ENCODE data around the gene WNT2B.

The WNT2B gene

DNA sequence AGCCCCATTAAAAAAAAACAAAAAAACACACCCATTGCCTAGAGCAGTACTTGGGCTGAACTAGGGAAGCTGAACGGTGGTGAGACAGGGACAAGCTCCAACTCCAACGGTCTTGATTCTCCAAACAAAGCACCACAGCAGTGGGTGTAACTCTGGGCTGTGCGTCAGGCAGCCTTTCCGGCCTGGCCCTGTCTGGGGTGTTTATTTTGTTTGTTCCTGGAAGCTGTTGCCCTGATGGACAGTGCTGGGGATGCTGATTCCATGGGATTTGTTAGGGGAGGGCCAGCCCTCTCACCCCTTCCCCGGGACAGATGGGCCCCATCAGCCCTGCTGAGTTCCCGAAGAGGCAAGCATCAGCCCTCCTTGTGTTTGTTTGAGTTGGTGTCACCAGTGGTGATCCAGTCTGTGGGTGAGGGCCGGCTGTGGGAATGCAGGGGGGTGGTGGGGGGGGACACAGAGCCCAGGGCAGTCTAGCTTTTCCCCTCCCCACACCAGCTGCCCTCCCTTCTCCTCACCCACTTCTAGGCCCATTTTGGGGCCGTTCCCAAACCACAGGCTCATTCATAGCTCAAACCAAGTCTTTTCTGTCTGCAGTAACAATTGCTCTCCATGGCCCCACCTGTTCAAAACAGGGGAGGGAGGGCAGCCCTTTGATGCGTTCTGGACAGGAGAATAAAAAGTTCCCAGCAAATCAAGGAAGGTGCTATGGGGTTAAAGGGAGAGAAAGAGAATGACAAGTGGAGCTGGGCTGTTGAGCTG, 4.5 kb downstream of the WNT2B start:
- no peak overlapping the region for H2AFZ ChIP-seq (ENCODE audit: insufficient read depth, low read length, poor library complexity)
- peaks cover 3% of the 10 kb centered on the region for H3K9me3 ChIP-seq (ENCODE audit: insufficient read depth, low read depth, low read length)
- H3K9ac ChIP-seq (ENCODE audit: low read length), result no peak overlapping the region
- H3K23ac ChIP-seq (ENCODE audit: low read length), result no peak overlapping the region
- no peak overlapping the region for H3K14ac ChIP-seq (ENCODE audit: low read length)
- no peak overlapping the region for H4K8ac ChIP-seq (ENCODE audit: low read depth, low read length)
- no peaks in the 10 kb centered on the region for H3K79me2 ChIP-seq (ENCODE audit: control insufficient read depth, insufficient read depth, low read length, poor library complexity)
- H2BK5ac ChIP-seq (ENCODE audit: low read depth, low read length, poor library complexity), result no peak overlapping the region
- H4K91ac ChIP-seq (ENCODE audit: low read depth, low read length), result no peak overlapping the region
- no peak overlapping the region for H3K18ac ChIP-seq (ENCODE audit: low read length)
- H3K4me3 ChIP-seq (ENCODE audit: low read depth, low read length), result no peak overlapping the region
- no CpG with 5 or more reads among the region's 9 CpGs for WGBS (ENCODE audit: extremely low coverage, insufficient coverage, insufficient read length)
- H3K4me1 ChIP-seq (ENCODE audit: control insufficient read depth in 1 of 2, insufficient read depth in 2 of 2, low read length in 2 of 2), result peaks cover 11 to 21% of the 10 kb centered on the region in 2 experiments
- DNase-seq, result no peak
- peaks cover 24% of the 10 kb centered on the region for H3K27me3 ChIP-seq (ENCODE audit: insufficient read depth, low read length)
- no peak overlapping the region for H2BK12ac ChIP-seq (ENCODE audit: low read length)
- no peaks in the 10 kb centered on the region for H3K36me3 ChIP-seq (ENCODE audit: control insufficient read depth in 1 of 2, insufficient read depth in 2 of 2, low read length in 2 of 2)
- no peak overlapping the region for H2AK5ac ChIP-seq (ENCODE audit: low read length)
- H3K27ac ChIP-seq (ENCODE audit: low read depth, low read length), result no peak overlapping the region
- no peak overlapping the region for H4K12ac ChIP-seq (ENCODE audit: low read depth, low read length)
- H2BK120ac ChIP-seq (ENCODE audit: insufficient read depth, low read length, poor library complexity), result no peak overlapping the region
- no peaks in the 10 kb centered on the region for H3K79me1 ChIP-seq (ENCODE audit: low read length)
- H3K4me2 ChIP-seq (ENCODE audit: low read length), result no peak overlapping the region
- no peak overlapping the region for H3K4ac ChIP-seq (ENCODE audit: low read depth, low read length)

DNA sequence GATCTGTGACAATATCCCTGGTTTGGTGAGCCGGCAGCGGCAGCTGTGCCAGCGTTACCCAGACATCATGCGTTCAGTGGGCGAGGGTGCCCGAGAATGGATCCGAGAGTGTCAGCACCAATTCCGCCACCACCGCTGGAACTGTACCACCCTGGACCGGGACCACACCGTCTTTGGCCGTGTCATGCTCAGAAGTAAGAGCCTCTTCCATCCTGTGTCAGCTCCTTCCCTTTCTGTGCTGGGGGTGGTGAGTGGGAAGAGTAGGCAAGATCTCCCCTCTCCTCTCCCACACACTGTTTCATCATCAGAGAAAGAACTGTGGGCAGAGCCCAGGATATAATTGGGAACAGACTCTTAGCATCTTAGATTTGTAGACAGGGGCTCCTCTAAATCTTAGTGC, 6.1 kb downstream of the WNT2B start:
- Histone ChIP-seq H3K4me2 (ENCODE audit: low read length) (no peak overlapping the region), H4K8ac (ENCODE audit: low read depth, low read length) (no peak overlapping the region), H3K9ac (ENCODE audit: low read length) (no peak overlapping the region), H2BK12ac (ENCODE audit: low read length) (no peak overlapping the region), H3K9me3 (ENCODE audit: insufficient read depth, low read depth, low read length) (no peaks in the 10 kb centered on the region), H3K79me1 (ENCODE audit: low read length) (no peaks in the 10 kb centered on the region), H2BK5ac (ENCODE audit: low read depth, low read length, poor library complexity) (no peak overlapping the region), H4K91ac (ENCODE audit: low read depth, low read length) (no peak overlapping the region), H3K18ac (ENCODE audit: low read length) (no peak overlapping the region), H2AFZ (ENCODE audit: insufficient read depth, low read length, poor library complexity) (no peak overlapping the region), H4K12ac (ENCODE audit: low read depth, low read length) (no peak overlapping the region), H3K27ac (ENCODE audit: low read depth, low read length) (no peak overlapping the region), H3K4me3 (ENCODE audit: low read depth, low read length) (no peak overlapping the region), H3K23ac (ENCODE audit: low read length) (no peak overlapping the region), H3K4ac (ENCODE audit: low read depth, low read length) (no peak overlapping the region), H2AK5ac (ENCODE audit: low read length) (no peak overlapping the region), H3K79me2 (ENCODE audit: control insufficient read depth, insufficient read depth, low read length, poor library complexity) (no peaks in the 10 kb centered on the region), H3K36me3 (ENCODE audit: control insufficient read depth in 1 of 2, insufficient read depth in 2 of 2, low read length in 2 of 2) (no peaks in the 10 kb centered on the region), H3K14ac (ENCODE audit: low read length) (no peak overlapping the region), H3K27me3 (ENCODE audit: insufficient read depth, low read length) (peaks cover 8% of the 10 kb centered on the region), H3K4me1 (ENCODE audit: control insufficient read depth in 1 of 2, insufficient read depth in 2 of 2, low read length in 2 of 2) (peaks cover 12 to 13% of the 10 kb centered on the region in 2 experiments), H2BK120ac (ENCODE audit: insufficient read depth, low read length, poor library complexity) (no peak overlapping the region)
- DNase-seq, result no peak
- WGBS (ENCODE audit: extremely low coverage, insufficient coverage, insufficient read length), result no CpG with 5 or more reads among the region's 12 CpGs

DNA sequence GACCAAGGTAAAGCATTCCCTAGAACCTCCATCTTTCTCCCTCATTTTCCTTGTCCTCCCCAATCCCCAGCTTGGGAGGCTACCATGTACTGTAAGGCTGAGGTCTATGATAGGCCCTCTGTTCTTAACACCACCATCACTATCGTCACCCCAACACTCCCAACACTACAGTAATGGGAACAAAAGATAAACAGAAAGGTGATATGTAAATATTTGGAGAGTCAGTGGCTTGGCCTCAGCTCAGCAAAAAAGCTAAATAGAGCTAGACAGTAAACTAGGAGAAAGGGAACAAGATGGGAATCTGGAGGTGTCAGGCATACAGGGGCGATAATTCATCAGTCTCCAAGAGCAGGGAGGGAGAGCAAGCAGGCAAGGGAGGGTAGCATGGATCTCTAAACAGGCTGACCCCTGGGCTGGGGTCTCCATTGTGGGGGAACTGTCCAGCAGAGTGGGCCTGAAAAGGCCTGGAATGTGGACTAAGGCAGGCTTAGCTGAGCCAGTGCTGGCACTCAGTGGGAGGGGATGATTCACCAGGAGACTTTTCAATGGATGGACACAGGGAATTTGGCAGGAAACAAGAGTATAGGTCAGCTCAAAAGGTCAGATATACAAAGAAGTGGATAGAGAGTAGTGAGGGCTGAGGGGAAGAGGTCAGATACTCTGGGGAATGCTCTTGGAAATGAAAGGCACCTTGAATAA, 6.7 kb downstream of the WNT2B start:
- no peak overlapping the region for H2BK120ac ChIP-seq (ENCODE audit: insufficient read depth, low read length, poor library complexity)
- H2AFZ ChIP-seq (ENCODE audit: insufficient read depth, low read length, poor library complexity), result no peak overlapping the region
- H3K9ac ChIP-seq (ENCODE audit: low read length), result no peak overlapping the region
- H3K4me3 ChIP-seq (ENCODE audit: low read depth, low read length), result no peak overlapping the region
- no peak overlapping the region for H3K4me2 ChIP-seq (ENCODE audit: low read length)
- no peak overlapping the region for H2BK12ac ChIP-seq (ENCODE audit: low read length)
- H2AK5ac ChIP-seq (ENCODE audit: low read length), result no peak overlapping the region
- H3K79me2 ChIP-seq (ENCODE audit: control insufficient read depth, insufficient read depth, low read length, poor library complexity), result no peaks in the 10 kb centered on the region
- H4K12ac ChIP-seq (ENCODE audit: low read depth, low read length), result no peak overlapping the region
- no peak overlapping the region for H3K4ac ChIP-seq (ENCODE audit: low read depth, low read length)
- H3K9me3 ChIP-seq (ENCODE audit: insufficient read depth, low read depth, low read length), result no peaks in the 10 kb centered on the region
- no peak overlapping the region for H3K27ac ChIP-seq (ENCODE audit: low read depth, low read length)
- H4K8ac ChIP-seq (ENCODE audit: low read depth, low read length), result no peak overlapping the region
- no peak overlapping the region for H4K91ac ChIP-seq (ENCODE audit: low read depth, low read length)
- H2BK5ac ChIP-seq (ENCODE audit: low read depth, low read length, poor library complexity), result no peak overlapping the region
- no peaks in the 10 kb centered on the region for H3K79me1 ChIP-seq (ENCODE audit: low read length)
- WGBS (ENCODE audit: extremely low coverage, insufficient coverage, insufficient read length), result no CpG with 5 or more reads among the region's 2 CpGs
- H3K18ac ChIP-seq (ENCODE audit: low read length), result no peak overlapping the region
- no peak overlapping the region for H3K14ac ChIP-seq (ENCODE audit: low read length)
- peaks cover 3% of the 10 kb centered on the region for H3K27me3 ChIP-seq (ENCODE audit: insufficient read depth, low read length)
- peaks cover 15 to 16% of the 10 kb centered on the region in 2 experiments for H3K4me1 ChIP-seq (ENCODE audit: control insufficient read depth in 1 of 2, insufficient read depth in 2 of 2, low read length in 2 of 2)
- no peak for DNase-seq
- no peaks in the 10 kb centered on the region for H3K36me3 ChIP-seq (ENCODE audit: control insufficient read depth in 1 of 2, insufficient read depth in 2 of 2, low read length in 2 of 2)
- no peak overlapping the region for H3K23ac ChIP-seq (ENCODE audit: low read length)

DNA sequence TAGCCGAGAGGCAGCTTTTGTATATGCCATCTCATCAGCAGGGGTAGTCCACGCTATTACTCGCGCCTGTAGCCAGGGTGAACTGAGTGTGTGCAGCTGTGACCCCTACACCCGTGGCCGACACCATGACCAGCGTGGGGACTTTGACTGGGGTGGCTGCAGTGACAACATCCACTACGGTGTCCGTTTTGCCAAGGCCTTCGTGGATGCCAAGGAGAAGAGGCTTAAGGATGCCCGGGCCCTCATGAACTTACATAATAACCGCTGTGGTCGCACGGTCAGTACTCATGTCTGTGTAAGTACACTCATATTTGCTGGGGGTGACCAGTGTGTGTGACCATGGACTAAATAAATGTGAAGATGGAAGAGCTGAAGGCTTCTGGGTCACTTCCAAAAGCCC, 7.4 kb downstream of the WNT2B start:
- H2BK5ac ChIP-seq (ENCODE audit: low read depth, low read length, poor library complexity), result no peak overlapping the region
- no peaks in the 10 kb centered on the region for H3K36me3 ChIP-seq (ENCODE audit: control insufficient read depth in 1 of 2, insufficient read depth in 2 of 2, low read length in 2 of 2)
- H3K14ac ChIP-seq (ENCODE audit: low read length), result no peak overlapping the region
- H3K27ac ChIP-seq (ENCODE audit: low read depth, low read length), result no peak overlapping the region
- no peak overlapping the region for H4K12ac ChIP-seq (ENCODE audit: low read depth, low read length)
- H3K18ac ChIP-seq (ENCODE audit: low read length), result no peak overlapping the region
- H2AK5ac ChIP-seq (ENCODE audit: low read length), result no peak overlapping the region
- H3K79me2 ChIP-seq (ENCODE audit: control insufficient read depth, insufficient read depth, low read length, poor library complexity), result no peaks in the 10 kb centered on the region
- H2BK12ac ChIP-seq (ENCODE audit: low read length), result peak overlapping the region; percentile 32
- H3K9me3 ChIP-seq (ENCODE audit: insufficient read depth, low read depth, low read length), result no peaks in the 10 kb centered on the region
- H4K91ac ChIP-seq (ENCODE audit: low read depth, low read length), result no peak overlapping the region
- no peak overlapping the region for H3K9ac ChIP-seq (ENCODE audit: low read length)
- H3K4me1 ChIP-seq (ENCODE audit: control insufficient read depth in 1 of 2, insufficient read depth in 2 of 2, low read length in 2 of 2), result peaks cover 15 to 16% of the 10 kb centered on the region in 2 experiments
- no peak overlapping the region for H2AFZ ChIP-seq (ENCODE audit: insufficient read depth, low read length, poor library complexity)
- no peaks in the 10 kb centered on the region for H3K27me3 ChIP-seq (ENCODE audit: insufficient read depth, low read length)
- no peak for DNase-seq
- no CpG with 5 or more reads among the region's 14 CpGs for WGBS (ENCODE audit: extremely low coverage, insufficient coverage, insufficient read length)
- H3K4me2 ChIP-seq (ENCODE audit: low read length), result no peak overlapping the region
- H3K4me3 ChIP-seq (ENCODE audit: low read depth, low read length), result no peak overlapping the region
- H3K4ac ChIP-seq (ENCODE audit: low read depth, low read length), result no peak overlapping the region
- no peak overlapping the region for H2BK120ac ChIP-seq (ENCODE audit: insufficient read depth, low read length, poor library complexity)
- no peaks in the 10 kb centered on the region for H3K79me1 ChIP-seq (ENCODE audit: low read length)
- H3K23ac ChIP-seq (ENCODE audit: low read length), result no peak overlapping the region
- no peak overlapping the region for H4K8ac ChIP-seq (ENCODE audit: low read depth, low read length)
